ENCODE data around the gene SYT1.

The SYT1 gene

GRCh38 chr12:78888568-78888967, 24.0 kb downstream of the SYT1 start:
- Histone ChIP-seq H3K27me3 (ENCODE audit: insufficient read depth, low read length) (no peaks in the 10 kb centered on the region), H3K4me3 (ENCODE audit: low read depth, low read length) (no peak overlapping the region), H3K79me2 (ENCODE audit: control insufficient read depth, insufficient read depth, low read length, unreplicated experiment) (no peaks in the 10 kb centered on the region), H2AFZ (ENCODE audit: low read length, unreplicated experiment) (no peak overlapping the region), H3K27ac (ENCODE audit: low read depth, low read length) (no peak overlapping the region), H3K4me1 (ENCODE audit: control insufficient read depth, insufficient read depth, low read length, unreplicated experiment) (peaks cover 11% of the 10 kb centered on the region), H3K36me3 (ENCODE audit: insufficient read depth, low read length) (no peaks in the 10 kb centered on the region)

- Histone ChIP-seq H3K36me3 (ENCODE audit: insufficient read depth, low read length) (no peaks in the 10 kb centered on the region), H3K79me2 (ENCODE audit: control insufficient read depth, insufficient read depth, low read length, unreplicated experiment) (no peaks in the 10 kb centered on the region), H3K27ac (ENCODE audit: low read depth, low read length) (no peak overlapping the region), H3K4me3 (ENCODE audit: low read depth, low read length) (no peak overlapping the region), H2AFZ (ENCODE audit: low read length, unreplicated experiment) (peak overlapping the region; percentile 52), H3K27me3 (ENCODE audit: insufficient read depth, low read length) (no peaks in the 10 kb centered on the region), H3K4me1 (ENCODE audit: control insufficient read depth, insufficient read depth, low read length, unreplicated experiment) (peaks cover 5% of the 10 kb centered on the region)
Measured at GRCh38 chr12:78891646-78892353, 27.2 kb downstream of the SYT1 start.

GRCh38 chr12:78898416-78898815, 33.8 kb downstream of the SYT1 start:
- no peaks in the 10 kb centered on the region for H3K27me3 ChIP-seq (ENCODE audit: insufficient read depth, low read length)
- no peak overlapping the region for H2AFZ ChIP-seq (ENCODE audit: low read length, unreplicated experiment)
- H3K79me2 ChIP-seq (ENCODE audit: control insufficient read depth, insufficient read depth, low read length, unreplicated experiment) = no peaks in the 10 kb centered on the region
- H3K36me3 ChIP-seq (ENCODE audit: insufficient read depth, low read length) = no peaks in the 10 kb centered on the region
- peaks cover 6% of the 10 kb centered on the region for H3K4me1 ChIP-seq (ENCODE audit: control insufficient read depth, insufficient read depth, low read length, unreplicated experiment)
- H3K27ac ChIP-seq (ENCODE audit: low read depth, low read length) = no peak overlapping the region
- H3K4me3 ChIP-seq (ENCODE audit: low read depth, low read length) = no peak overlapping the region

- Histone ChIP-seq H3K27ac (ENCODE audit: low read depth, low read length) (no peak overlapping the region), H3K4me3 (ENCODE audit: low read depth, low read length) (no peak overlapping the region), H2AFZ (ENCODE audit: low read length, unreplicated experiment) (no peak overlapping the region), H3K36me3 (ENCODE audit: insufficient read depth, low read length) (no peaks in the 10 kb centered on the region), H3K79me2 (ENCODE audit: control insufficient read depth, insufficient read depth, low read length, unreplicated experiment) (no peaks in the 10 kb centered on the region), H3K27me3 (ENCODE audit: insufficient read depth, low read length) (no peaks in the 10 kb centered on the region), H3K4me1 (ENCODE audit: control insufficient read depth, insufficient read depth, low read length, unreplicated experiment) (peaks cover 4% of the 10 kb centered on the region)
Measured at GRCh38 chr12:78914859-78915331, 50.3 kb downstream of the SYT1 start.

GRCh38 chr12:78916845-78917480, 52.4 kb downstream of the SYT1 start:
- Histone ChIP-seq H3K27me3 (ENCODE audit: insufficient read depth, low read length) (no peaks in the 10 kb centered on the region), H3K4me1 (ENCODE audit: control insufficient read depth, insufficient read depth, low read length, unreplicated experiment) (peaks cover 4% of the 10 kb centered on the region), H3K4me3 (ENCODE audit: low read depth, low read length) (no peak overlapping the region), H3K36me3 (ENCODE audit: insufficient read depth, low read length) (no peaks in the 10 kb centered on the region), H3K27ac (ENCODE audit: low read depth, low read length) (no peak overlapping the region), H3K79me2 (ENCODE audit: control insufficient read depth, insufficient read depth, low read length, unreplicated experiment) (no peaks in the 10 kb centered on the region), H2AFZ (ENCODE audit: low read length, unreplicated experiment) (no peak overlapping the region)

- Histone ChIP-seq H3K27me3 (ENCODE audit: insufficient read depth, low read length) (no peaks in the 10 kb centered on the region), H3K79me2 (ENCODE audit: control insufficient read depth, insufficient read depth, low read length, unreplicated experiment) (no peaks in the 10 kb centered on the region), H3K4me1 (ENCODE audit: control insufficient read depth, insufficient read depth, low read length, unreplicated experiment) (peaks cover 4% of the 10 kb centered on the region), H3K27ac (ENCODE audit: low read depth, low read length) (no peak overlapping the region), H2AFZ (ENCODE audit: low read length, unreplicated experiment) (no peak overlapping the region), H3K4me3 (ENCODE audit: low read depth, low read length) (no peak overlapping the region), H3K36me3 (ENCODE audit: insufficient read depth, low read length) (no peaks in the 10 kb centered on the region)
Measured at GRCh38 chr12:78917513-78917912, 52.9 kb downstream of the SYT1 start.

- no peaks in the 10 kb centered on the region for H3K79me2 ChIP-seq (ENCODE audit: control insufficient read depth, insufficient read depth, low read length, unreplicated experiment)
- peaks cover 4% of the 10 kb centered on the region for H3K4me1 ChIP-seq (ENCODE audit: control insufficient read depth, insufficient read depth, low read length, unreplicated experiment)
- no peaks in the 10 kb centered on the region for H3K36me3 ChIP-seq (ENCODE audit: insufficient read depth, low read length)
- H3K27me3 ChIP-seq (ENCODE audit: insufficient read depth, low read length) = no peaks in the 10 kb centered on the region
- H3K4me3 ChIP-seq (ENCODE audit: low read depth, low read length) = no peak overlapping the region
- H2AFZ ChIP-seq (ENCODE audit: low read length, unreplicated experiment) = no peak overlapping the region
- H3K27ac ChIP-seq (ENCODE audit: low read depth, low read length) = no peak overlapping the region
Measured at GRCh38 chr12:78918268-78918667, 53.7 kb downstream of the SYT1 start.

GRCh38 chr12:78928200-78929074, 63.9 kb downstream of the SYT1 start:
- Histone ChIP-seq H3K36me3 (ENCODE audit: insufficient read depth, low read length) (no peaks in the 10 kb centered on the region), H3K4me3 (ENCODE audit: low read depth, low read length) (no peak overlapping the region), H3K4me1 (ENCODE audit: control insufficient read depth, insufficient read depth, low read length, unreplicated experiment) (no peaks in the 10 kb centered on the region), H3K27ac (ENCODE audit: low read depth, low read length) (no peak overlapping the region), H3K27me3 (ENCODE audit: insufficient read depth, low read length) (no peaks in the 10 kb centered on the region), H2AFZ (ENCODE audit: low read length, unreplicated experiment) (no peak overlapping the region), H3K79me2 (ENCODE audit: control insufficient read depth, insufficient read depth, low read length, unreplicated experiment) (no peaks in the 10 kb centered on the region)

- Histone ChIP-seq H3K27ac (ENCODE audit: low read depth, low read length) (no peak overlapping the region), H3K4me1 (ENCODE audit: control insufficient read depth, insufficient read depth, low read length, unreplicated experiment) (no peaks in the 10 kb centered on the region), H3K4me3 (ENCODE audit: low read depth, low read length) (no peak overlapping the region), H3K36me3 (ENCODE audit: insufficient read depth, low read length) (no peaks in the 10 kb centered on the region), H3K27me3 (ENCODE audit: insufficient read depth, low read length) (no peaks in the 10 kb centered on the region), H3K79me2 (ENCODE audit: control insufficient read depth, insufficient read depth, low read length, unreplicated experiment) (no peaks in the 10 kb centered on the region), H2AFZ (ENCODE audit: low read length, unreplicated experiment) (no peak overlapping the region)
Measured at GRCh38 chr12:78929075-78929418, 64.5 kb downstream of the SYT1 start.

GRCh38 chr12:78931466-78931990, 67.0 kb downstream of the SYT1 start:
- Histone ChIP-seq H3K79me2 (ENCODE audit: control insufficient read depth, insufficient read depth, low read length, unreplicated experiment) (no peaks in the 10 kb centered on the region), H3K4me1 (ENCODE audit: control insufficient read depth, insufficient read depth, low read length, unreplicated experiment) (no peaks in the 10 kb centered on the region), H3K27me3 (ENCODE audit: insufficient read depth, low read length) (no peaks in the 10 kb centered on the region), H3K4me3 (ENCODE audit: low read depth, low read length) (no peak overlapping the region), H3K27ac (ENCODE audit: low read depth, low read length) (no peak overlapping the region), H3K36me3 (ENCODE audit: insufficient read depth, low read length) (no peaks in the 10 kb centered on the region), H2AFZ (ENCODE audit: low read length, unreplicated experiment) (no peak overlapping the region)

Data from ACC112 (cell line).